Thymus (tissue), 11 donors: Measurements from ENCODE around the gene EML4. TPM values are rescaled to one million over a fixed set of nuclear protein-coding genes. Genes with fewer than 3 reads are reported as not detected.

Source experiments
- DNase-seq, 9 donors: peaks; one replicate each; pipeline ENCODE4 v3.0.0-alpha.2; 2013; ENCODE audit warnings: low spot score in 9 of 9, low read depth in 6 of 9, missing footprints in 1 of 9
- H3K27ac ChIP-seq, 2 donors: one replicate each; pipeline ENCODE4 v1.5.1; 2013; ENCODE audit warnings: control low read depth in 1 of 2, low read depth in 1 of 2, low read length in 1 of 2, mild to moderate bottlenecking in 1 of 2, moderate library complexity in 1 of 2
- H3K27me3 ChIP-seq, 2 donors: one replicate each; pipeline ENCODE4 v1.5.1; 2013; ENCODE audit warnings: low read length in 1 of 2; ENCODE audit not compliant: control insufficient read depth in 2 of 2, insufficient read depth in 1 of 2
- H3K36me3 ChIP-seq, 2 donors: one replicate each; pipeline ENCODE4 v1.5.1; 2013; ENCODE audit warnings: low read length in 1 of 2, mild to moderate bottlenecking in 1 of 2, moderate library complexity in 1 of 2; ENCODE audit not compliant: control insufficient read depth in 2 of 2, insufficient read depth in 2 of 2
- H3K4me1 ChIP-seq, 2 donors: one replicate each; pipeline ENCODE4 v1.5.1; 2013; ENCODE audit warnings: low read length in 2 of 2; ENCODE audit not compliant: control insufficient read depth in 2 of 2, insufficient read depth in 2 of 2
- H3K4me3 ChIP-seq, 2 donors: one replicate each; pipeline ENCODE4 v1.5.1; 2013; ENCODE audit warnings: low read length in 2 of 2, control low read depth in 1 of 2, mild to moderate bottlenecking in 1 of 2
- H3K9me3 ChIP-seq, 2 donors: one replicate each; pipeline ENCODE4 v1.5.1; 2013; ENCODE audit warnings: low read length in 1 of 2, mild to moderate bottlenecking in 1 of 2; ENCODE audit not compliant: control insufficient read depth in 2 of 2, insufficient read depth in 1 of 2
- WGBS: extraction: QIAGEN DNeasy Blood & Tissue Kit; methylation state at CpG from one replicate; pipeline ENCODE4 v1.1.7; 2013; 5-methylcytosine and 5-hydroxymethylcytosine counted together
- polyA plus RNA-seq: library from polyadenylated mRNA; stranded (reverse); fragments of 200-250 nt; gene quantifications from one replicate; pipeline ENCODE4 v1.2.3, GENCODE V29; 2013
- total RNA-seq: library from RNA; stranded (reverse); fragments of 120-200 nt; gene quantifications from one replicate; pipeline ENCODE4 v1.2.4, GENCODE V29; 2013
- donor health status: healthy.

EML4 gene
- total and polyA plus RNA-seq, 2 donors = 23.5 to 28.5 TPM

- WGBS = 99% methylated on average over 5 of the region's 5 CpGs
- no peak for DNase-seq
- no peak overlapping the region for H3K4me3 ChIP-seq
Observed at GRCh38 chr2:42207826-42208225, 38.7 kb downstream of the EML4 start.

GRCh38 chr2:42210203-42210602 lies 41.0 kb downstream of the EML4 start:
- no peaks in the 10 kb centered on the region for H3K9me3 ChIP-seq
- no peak overlapping the region for H3K4me3 ChIP-seq
- H3K36me3 ChIP-seq = no peaks in the 10 kb centered on the region
- no peaks in the 10 kb centered on the region for H3K4me1 ChIP-seq
- H3K27me3 ChIP-seq = no peaks in the 10 kb centered on the region
- no peak overlapping the region for H3K27ac ChIP-seq
- no peak for DNase-seq
- WGBS = 97% methylated on average over 2 of the region's 2 CpGs

More at GRCh38 chr2:42207826-42208225, 38.7 kb downstream of the EML4 start:
- no peaks in the 10 kb centered on the region for H3K27me3 ChIP-seq
- H3K27ac ChIP-seq = no peak overlapping the region
- H3K9me3 ChIP-seq = no peaks in the 10 kb centered on the region
- no peaks in the 10 kb centered on the region for H3K4me1 ChIP-seq
- no peaks in the 10 kb centered on the region for H3K36me3 ChIP-seq

- WGBS = 98% methylated on average over 5 of the region's 5 CpGs
- Histone ChIP-seq H3K27me3 (no peaks in the 10 kb centered on the region), H3K4me1 (no peaks in the 10 kb centered on the region), H3K36me3 (no peaks in the 10 kb centered on the region), H3K9me3 (no peaks in the 10 kb centered on the region), H3K27ac (no peak overlapping the region), H3K4me3 (no peak overlapping the region)
- no peak for DNase-seq
Observed at GRCh38 chr2:42211291-42211690, 42.1 kb downstream of the EML4 start.

GRCh38 chr2:42214669-42215068 lies 45.5 kb downstream of the EML4 start:
- no peak for DNase-seq
- no peak overlapping the region for H3K4me3 ChIP-seq
- H3K36me3 ChIP-seq = no peaks in the 10 kb centered on the region
- 98% methylated on average over 4 of the region's 4 CpGs for WGBS
- H3K27ac ChIP-seq = no peak overlapping the region
- H3K4me1 ChIP-seq = no peaks in the 10 kb centered on the region
- no peaks in the 10 kb centered on the region for H3K9me3 ChIP-seq
- no peaks in the 10 kb centered on the region for H3K27me3 ChIP-seq

- Histone ChIP-seq H3K36me3 (no peaks in the 10 kb centered on the region), H3K4me3 (no peak overlapping the region), H3K9me3 (no peaks in the 10 kb centered on the region), H3K4me1 (no peaks in the 10 kb centered on the region), H3K27me3 (no peaks in the 10 kb centered on the region), H3K27ac (no peak overlapping the region)
- no peak for DNase-seq
Observed at GRCh38 chr2:42216694-42217093, 47.5 kb downstream of the EML4 start.

- DNase-seq = no peak
- 96% methylated on average over 3 of the region's 3 CpGs for WGBS
- H3K9me3 ChIP-seq = no peaks in the 10 kb centered on the region
- H3K27me3 ChIP-seq = no peaks in the 10 kb centered on the region
- no peak overlapping the region for H3K27ac ChIP-seq
- no peaks in the 10 kb centered on the region for H3K36me3 ChIP-seq
- no peak overlapping the region for H3K4me3 ChIP-seq
- H3K4me1 ChIP-seq = no peaks in the 10 kb centered on the region
Observed at GRCh38 chr2:42217307-42217706, 48.2 kb downstream of the EML4 start.

- WGBS = 86% methylated on average over 5 of the region's 5 CpGs
- Histone ChIP-seq H3K9me3 (no peaks in the 10 kb centered on the region), H3K4me1 (no peaks in the 10 kb centered on the region), H3K4me3 (no peak overlapping the region), H3K36me3 (no peaks in the 10 kb centered on the region), H3K27ac (no peak overlapping the region), H3K27me3 (no peaks in the 10 kb centered on the region)
- DNase-seq = no peak
Observed at GRCh38 chr2:42217914-42218313, 48.8 kb downstream of the EML4 start.

GRCh38 chr2:42218712-42219111 lies 49.6 kb downstream of the EML4 start:
- Histone ChIP-seq H3K27ac (no peak overlapping the region), H3K27me3 (no peaks in the 10 kb centered on the region), H3K4me3 (no peak overlapping the region), H3K9me3 (no peaks in the 10 kb centered on the region), H3K36me3 (no peaks in the 10 kb centered on the region), H3K4me1 (no peaks in the 10 kb centered on the region)
- over 99% methylated on average over 3 of the region's 3 CpGs for WGBS
- no peak for DNase-seq

- no peak for DNase-seq
- H3K4me1 ChIP-seq = no peaks in the 10 kb centered on the region
Observed at GRCh38 chr2:42219160-42219559, 50.0 kb downstream of the EML4 start.

GRCh38 chr2:42220566-42220965 lies 51.4 kb downstream of the EML4 start:
- Histone ChIP-seq H3K9me3 (no peaks in the 10 kb centered on the region), H3K4me3 (no peak overlapping the region), H3K4me1 (no peaks in the 10 kb centered on the region), H3K36me3 (no peaks in the 10 kb centered on the region), H3K27me3 (no peaks in the 10 kb centered on the region), H3K27ac (no peak overlapping the region)
- no peak for DNase-seq
- 89% methylated on average over 3 of the region's 3 CpGs for WGBS

More at GRCh38 chr2:42219160-42219559, 50.0 kb downstream of the EML4 start:
- Histone ChIP-seq H3K9me3 (no peaks in the 10 kb centered on the region), H3K27ac (no peak overlapping the region), H3K36me3 (no peaks in the 10 kb centered on the region), H3K4me3 (no peak overlapping the region), H3K27me3 (no peaks in the 10 kb centered on the region)
- 98% methylated on average over 3 of the region's 3 CpGs for WGBS
